ENCODE results near the gene CXCL3. TPM values are rescaled to one million over a fixed set of nuclear protein-coding genes. Genes with fewer than 3 reads are reported as not detected.

The CXCL3 gene
- total and polyA plus RNA-seq, 10 of the 15 experiments (the other 5 are each of a cell fraction or from before 2014, with no cell fraction given), result not detected

- H3K36me3 ChIP-seq (ENCODE audit: control insufficient read depth in 2 of 2, insufficient read depth in 2 of 2, low read length in 1 of 2), result no peaks in the 10 kb centered on the region
- no peaks in the 10 kb centered on the region for H3K79me2 ChIP-seq (ENCODE audit: control insufficient read depth, insufficient read depth, low read length)
- BruUV-seq (replicated peaks), result no TSS peak
- ChIA-PET RAD21 (ENCODE audit: unreplicated experiment) (interaction anchor here (0.6 kb wide), 1 partner anchor 152 kb away, joined by 3 read pairs; no protein-coding TSS in a partner anchor), POLR2A (interaction anchor here (0.6 kb wide), 1 partner anchor 119 kb away, joined by 3 read pairs; no protein-coding TSS in a partner anchor), SMC1A (ENCODE audit: uncharacterized antibody, unreplicated experiment) (interaction anchor here (0.7 kb wide), 2 partner anchors 27 to 139 kb away, joined by 3 read pairs; no protein-coding TSS in a partner anchor), CTCF (interaction anchor here (0.7 to 1.8 kb wide), 2 partner anchors 192 to 307 kb away, joined by 3 to 4 read pairs; no protein-coding TSS in a partner anchor)
- H2AFZ ChIP-seq (ENCODE audit: control insufficient read depth, low read depth, low read length), result no peak overlapping the region
- H4K20me1 ChIP-seq (ENCODE audit: control insufficient read depth, insufficient read depth), result no peaks in the 10 kb centered on the region
- FAIRE-seq (no peak), DNase-seq (ENCODE audit: low read depth, low spot score) (no peak), ATAC-seq (no peak)
- H3K9me3 ChIP-seq (replicated peaks; ENCODE audit: control insufficient read depth, insufficient read depth, low read length), result no peaks in the 10 kb centered on the region
- in situ Hi-C loops (cut with MboI) (no loop called here), intact Hi-C loops (cut with micrococcal nuclease; ENCODE audit: unreplicated experiment) (loop anchor here (10.0 kb wide), 1 partner anchor 373 kb away; no protein-coding TSS in a partner anchor)
- TF ChIP-seq ZNF217 (IDR thresholded peaks at IDR 0.05) (no peak), ASH2L (IDR thresholded peaks at IDR 0.05; ENCODE audit: borderline replicate concordance, low read depth) (no peak), POLR2AphosphoS2 (IDR thresholded peaks at IDR 0.05; ENCODE audit: low read depth, low read length) (no peak), ATF7 (IDR thresholded peaks at IDR 0.05; ENCODE audit: low read depth) (no peak), MEF2A (IDR thresholded peaks at IDR 0.05; ENCODE audit: insufficient read depth, low read depth, low read length) (no peak), LARP7 (IDR thresholded peaks at IDR 0.05) (no peak), FOXK2 (IDR thresholded peaks at IDR 0.05) (no peak), NR2F1 (conservative IDR thresholded peaks at IDR 0.05) (no peak), ZNF207 (IDR thresholded peaks at IDR 0.05; ENCODE audit: borderline replicate concordance) (no peak)
- H3K27ac ChIP-seq (ENCODE audit: control insufficient read depth, insufficient read depth), result no peak overlapping the region
- no peak overlapping the region for H3K9ac ChIP-seq (ENCODE audit: control insufficient read depth, insufficient read depth, low read length)
- H3K27me3 ChIP-seq (replicated peaks in 1 of 2; ENCODE audit: control insufficient read depth in 2 of 2, insufficient read depth in 2 of 2, low read length in 1 of 2), result peaks cover 3 to 8% of the 10 kb centered on the region in 2 experiments
- H3K4me1 ChIP-seq (ENCODE audit: control insufficient read depth, insufficient read depth, low read length), result peaks cover 3% of the 10 kb centered on the region; the same call in 1 of the 2 replicates
- H3K4me3 ChIP-seq, result no peak overlapping the region
- WGBS (ENCODE audit: insufficient coverage, insufficient replicate concordance, low lambda C conversion rate, missing lambda C conversion rate), result 8% methylated on average over 4 of the region's 4 CpGs
- no peak overlapping the region for H3K4me2 ChIP-seq (ENCODE audit: control insufficient read depth, insufficient read depth)
Observed at GRCh38 chr4:74037076-74037955, 1.2 kb downstream of the CXCL3 start.
